Hindlimb muscle (tissue), 1 donor: ENCODE data around the gene EP400. TPM values are rescaled to one million over a fixed set of nuclear protein-coding genes. Genes with fewer than 3 reads are reported as not detected.

Experiments
- DNase-seq: peaks from one replicate; pipeline ENCODE4 v3.0.0-alpha.2; 2013
- polyA plus RNA-seq: library from polyadenylated mRNA; unstranded; fragments of 120-200 nt; gene quantifications from one replicate; pipeline ENCODE4 v1.2.1, GENCODE V29; 2013; ENCODE audit not compliant: insufficient read length

EP400 gene, protein sequence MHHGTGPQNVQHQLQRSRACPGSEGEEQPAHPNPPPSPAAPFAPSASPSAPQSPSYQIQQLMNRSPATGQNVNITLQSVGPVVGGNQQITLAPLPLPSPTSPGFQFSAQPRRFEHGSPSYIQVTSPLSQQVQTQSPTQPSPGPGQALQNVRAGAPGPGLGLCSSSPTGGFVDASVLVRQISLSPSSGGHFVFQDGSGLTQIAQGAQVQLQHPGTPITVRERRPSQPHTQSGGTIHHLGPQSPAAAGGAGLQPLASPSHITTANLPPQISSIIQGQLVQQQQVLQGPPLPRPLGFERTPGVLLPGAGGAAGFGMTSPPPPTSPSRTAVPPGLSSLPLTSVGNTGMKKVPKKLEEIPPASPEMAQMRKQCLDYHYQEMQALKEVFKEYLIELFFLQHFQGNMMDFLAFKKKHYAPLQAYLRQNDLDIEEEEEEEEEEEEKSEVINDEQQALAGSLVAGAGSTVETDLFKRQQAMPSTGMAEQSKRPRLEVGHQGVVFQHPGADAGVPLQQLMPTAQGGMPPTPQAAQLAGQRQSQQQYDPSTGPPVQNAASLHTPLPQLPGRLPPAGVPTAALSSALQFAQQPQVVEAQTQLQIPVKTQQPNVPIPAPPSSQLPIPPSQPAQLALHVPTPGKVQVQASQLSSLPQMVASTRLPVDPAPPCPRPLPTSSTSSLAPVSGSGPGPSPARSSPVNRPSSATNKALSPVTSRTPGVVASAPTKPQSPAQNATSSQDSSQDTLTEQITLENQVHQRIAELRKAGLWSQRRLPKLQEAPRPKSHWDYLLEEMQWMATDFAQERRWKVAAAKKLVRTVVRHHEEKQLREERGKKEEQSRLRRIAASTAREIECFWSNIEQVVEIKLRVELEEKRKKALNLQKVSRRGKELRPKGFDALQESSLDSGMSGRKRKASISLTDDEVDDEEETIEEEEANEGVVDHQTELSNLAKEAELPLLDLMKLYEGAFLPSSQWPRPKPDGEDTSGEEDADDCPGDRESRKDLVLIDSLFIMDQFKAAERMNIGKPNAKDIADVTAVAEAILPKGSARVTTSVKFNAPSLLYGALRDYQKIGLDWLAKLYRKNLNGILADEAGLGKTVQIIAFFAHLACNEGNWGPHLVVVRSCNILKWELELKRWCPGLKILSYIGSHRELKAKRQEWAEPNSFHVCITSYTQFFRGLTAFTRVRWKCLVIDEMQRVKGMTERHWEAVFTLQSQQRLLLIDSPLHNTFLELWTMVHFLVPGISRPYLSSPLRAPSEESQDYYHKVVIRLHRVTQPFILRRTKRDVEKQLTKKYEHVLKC (N-terminal part only)
- 26.0 TPM for polyA plus RNA-seq

DNA sequence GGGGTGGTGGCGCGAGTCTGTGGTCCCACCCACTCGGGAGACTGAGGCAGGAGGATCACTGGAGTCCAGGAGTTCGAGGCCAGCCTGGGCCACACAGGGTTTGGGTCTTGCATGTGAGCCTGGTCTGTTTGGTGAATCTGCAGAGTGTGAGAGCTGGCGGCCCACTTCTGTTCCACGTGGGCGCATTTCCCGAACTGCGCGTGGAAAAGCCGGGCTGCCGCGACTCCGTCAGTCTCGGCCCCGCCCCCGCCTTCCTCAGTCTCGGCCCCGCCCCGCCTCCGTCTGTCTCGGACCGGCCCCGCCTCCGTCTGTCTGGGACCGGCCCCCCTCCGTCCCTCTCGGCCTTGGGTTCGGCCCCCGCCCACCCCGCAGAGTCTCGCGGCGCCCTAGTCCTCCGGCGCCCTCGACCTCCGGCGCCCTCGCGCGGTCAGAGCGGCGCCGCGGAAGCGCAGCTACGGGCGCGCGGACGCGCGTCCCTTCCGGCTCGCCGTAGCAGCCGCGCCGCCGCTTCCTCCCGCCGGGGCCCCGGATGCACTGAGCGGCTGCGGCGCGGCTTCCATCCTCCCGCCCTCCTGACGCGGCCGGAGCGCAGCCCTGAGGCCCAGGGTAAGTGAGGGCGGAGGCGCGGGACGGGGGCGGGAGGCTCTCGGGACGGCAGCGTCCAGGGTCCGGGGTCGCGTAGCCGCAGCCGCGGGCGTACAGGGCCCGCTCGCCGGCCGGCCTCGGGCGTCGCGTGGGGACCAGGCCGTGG lies at the start of gene EP400:
Gene EP400 (plus strand): TSS at position 512 of the 751 bp plus-strand sequence. CDS start 10,678 bp downstream, outside the sequence.
- peak; percentile 97 for DNase-seq

DNA sequence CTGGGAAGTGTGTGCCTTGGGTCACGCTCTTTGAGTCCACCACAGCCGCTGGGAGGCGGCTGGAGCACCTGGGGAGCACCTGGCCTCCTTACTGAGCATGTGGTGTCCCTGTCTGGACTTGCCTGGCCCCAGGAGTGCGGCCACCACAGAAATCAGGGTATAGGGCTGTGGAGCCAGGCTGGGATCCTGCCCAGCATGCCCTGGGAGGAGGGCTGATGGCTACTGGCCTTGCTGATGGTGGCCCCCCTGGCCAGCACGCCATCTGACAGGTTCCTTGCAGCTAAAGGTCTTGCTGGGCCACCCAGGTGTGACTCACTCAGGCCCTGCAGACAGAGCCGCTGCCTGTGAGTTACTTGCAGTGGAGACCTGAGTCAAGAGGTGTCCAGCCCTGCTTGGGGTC lies 49.3 kb upstream of the EP400 start:
- DNase-seq = no peak

DNA sequence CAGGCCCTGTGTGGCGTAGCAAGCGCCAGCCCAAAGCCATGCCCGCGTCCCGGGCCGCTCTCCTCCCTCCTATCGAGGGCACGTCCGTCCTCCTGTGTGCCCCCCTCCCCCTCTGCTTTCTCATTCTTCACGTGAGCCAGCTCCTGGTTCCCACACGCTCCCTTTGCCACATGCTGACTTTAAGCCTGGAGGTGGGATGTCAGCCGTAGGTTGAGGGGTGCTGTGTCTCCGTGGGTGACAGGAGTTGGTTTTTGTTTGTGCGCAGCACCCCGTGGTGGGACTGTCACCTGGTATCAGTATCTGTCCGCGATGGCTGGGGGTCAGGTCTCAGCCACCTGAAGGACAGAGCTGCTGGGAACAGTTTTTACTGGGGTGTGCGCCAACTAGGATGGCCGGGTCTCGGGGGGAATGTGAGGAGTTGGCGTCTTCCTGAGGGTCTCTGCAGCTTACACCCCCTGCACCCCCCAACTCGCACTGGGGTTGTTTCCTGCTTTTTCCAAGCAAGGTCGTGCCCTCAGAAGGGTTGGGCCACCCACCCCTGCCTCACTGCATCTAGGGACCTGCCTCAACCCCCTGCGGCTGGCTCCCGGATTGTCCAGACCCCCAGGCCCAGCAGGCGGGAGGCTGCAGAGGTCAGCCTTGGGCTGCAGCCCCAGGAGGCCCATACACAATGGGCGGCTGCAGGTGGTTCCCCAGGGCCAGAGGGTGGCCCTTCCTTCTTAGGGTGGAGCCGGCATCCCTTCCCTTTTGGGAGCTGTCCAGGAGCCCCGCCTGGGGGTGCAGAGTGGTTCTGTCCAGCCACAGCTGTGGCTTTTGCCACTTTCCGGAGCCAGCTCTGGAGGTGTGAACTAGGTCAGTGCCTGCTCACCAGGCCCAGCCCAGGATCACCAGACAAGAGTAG lies 48.1 kb upstream of the EP400 start:
- no peak for DNase-seq

DNA sequence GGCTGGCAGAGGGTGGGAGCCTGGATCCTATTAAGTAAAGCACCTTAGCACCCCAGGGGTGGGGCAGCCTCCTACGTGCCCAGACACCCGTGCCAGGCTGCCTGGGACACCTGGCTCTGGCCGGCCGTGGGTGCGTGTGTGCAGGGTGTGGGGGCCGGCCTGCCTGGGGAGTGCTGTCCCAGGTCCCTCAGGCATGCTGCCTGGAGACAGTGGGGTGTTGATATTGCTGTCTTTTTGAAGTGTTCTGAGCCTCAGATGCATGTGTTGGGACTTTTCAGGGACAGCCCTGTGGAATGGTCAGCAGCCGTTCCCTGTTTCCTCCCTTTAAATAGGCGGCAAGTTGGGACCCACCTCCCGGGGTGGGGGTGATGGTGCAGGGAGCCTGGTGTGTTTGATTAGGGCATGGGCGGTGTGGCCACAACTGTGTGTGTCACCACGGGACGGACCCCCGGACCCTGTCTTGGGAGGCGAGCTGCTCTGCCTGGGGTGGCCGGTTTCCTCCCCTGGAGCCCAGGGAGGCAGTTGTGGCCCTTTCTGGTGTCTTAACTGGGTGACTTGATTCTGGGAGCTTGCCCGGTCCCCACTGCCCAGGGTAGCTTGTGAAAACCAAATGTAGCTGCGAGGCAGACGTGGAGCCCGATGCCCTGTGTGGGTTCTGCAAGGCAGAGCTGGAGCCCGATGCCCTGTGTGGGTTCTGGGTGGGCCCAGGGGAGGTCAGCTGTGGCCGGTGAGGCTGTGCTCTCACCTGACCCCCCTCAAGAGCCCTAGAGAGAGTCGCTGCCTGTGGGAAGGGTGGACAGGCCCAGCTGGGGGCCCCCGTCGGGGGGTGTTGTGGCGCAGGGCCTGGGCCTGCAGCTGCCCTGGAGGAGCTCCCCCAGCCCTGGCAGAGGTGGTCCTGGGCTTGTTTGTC lies 47.2 kb upstream of the EP400 start:
- DNase-seq = no peak

DNA sequence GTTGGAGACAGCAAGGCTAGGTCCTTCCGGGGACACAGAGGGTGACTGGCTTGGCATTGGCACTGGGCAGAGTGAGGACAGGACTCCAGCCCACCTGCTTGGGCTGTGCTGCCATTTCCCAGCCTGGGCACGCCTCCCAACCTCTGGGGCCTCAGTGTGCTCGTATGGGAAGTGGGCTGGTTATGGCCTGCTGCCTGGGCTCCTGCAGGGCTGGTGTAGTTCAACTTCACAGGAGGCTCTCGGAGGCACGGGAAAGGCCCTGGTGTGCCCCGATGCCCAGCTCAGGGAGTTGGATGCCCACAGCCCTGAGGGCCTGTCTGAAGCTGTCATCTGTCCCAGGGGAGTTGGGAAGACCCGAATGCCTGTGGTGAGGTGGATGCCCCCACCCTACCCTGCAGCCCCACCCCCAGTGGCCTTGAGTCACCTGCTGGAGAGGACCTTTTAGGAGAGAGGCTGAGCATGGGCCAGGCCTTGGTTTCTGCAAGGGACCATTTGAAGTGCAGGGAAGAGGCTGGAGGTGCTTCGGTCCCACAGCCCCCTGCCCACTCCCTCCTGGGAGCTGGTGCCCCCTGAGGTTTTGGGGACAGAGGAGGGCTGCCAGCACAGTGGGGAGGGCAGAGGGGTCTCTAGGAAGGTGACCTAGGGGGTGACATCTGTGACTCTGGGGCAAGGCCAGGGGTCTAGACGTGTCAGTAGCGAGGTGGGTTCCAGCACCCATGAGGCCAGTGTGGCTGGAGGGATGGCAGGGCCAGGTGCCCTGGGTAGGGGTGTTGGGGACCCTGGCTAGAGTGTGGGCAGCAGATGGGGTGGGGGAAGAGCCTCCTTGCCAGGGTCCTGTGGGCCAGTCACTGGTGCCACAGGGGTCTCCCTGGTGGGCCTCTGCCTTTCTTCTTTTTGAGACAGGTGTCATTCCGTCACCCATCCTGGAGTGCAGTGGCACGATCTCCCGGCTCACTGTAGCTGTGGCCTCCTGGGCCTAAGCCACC lies 46.2 kb upstream of the EP400 start:
- DNase-seq = no peak

DNA sequence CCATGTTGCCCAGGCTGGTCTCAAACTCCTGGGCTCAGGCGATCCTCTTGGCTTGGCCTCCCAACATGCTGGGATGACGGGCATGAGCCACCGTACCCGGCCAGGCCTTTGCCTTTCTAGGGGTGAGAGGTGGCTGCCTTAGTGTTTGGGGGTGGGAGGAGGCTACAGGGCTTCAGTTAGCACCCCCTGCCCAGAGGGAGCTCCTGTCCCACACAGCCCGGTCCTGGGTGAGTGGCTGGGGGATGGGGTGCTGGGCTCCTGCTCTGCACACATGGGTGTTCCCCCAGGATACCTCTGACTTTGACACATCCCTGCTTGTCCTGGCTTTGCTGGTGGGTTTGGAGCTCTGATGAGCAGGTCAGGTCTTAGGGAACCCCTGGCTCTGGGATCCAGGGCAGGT lies 45.4 kb upstream of the EP400 start:
- no peak for DNase-seq

DNA sequence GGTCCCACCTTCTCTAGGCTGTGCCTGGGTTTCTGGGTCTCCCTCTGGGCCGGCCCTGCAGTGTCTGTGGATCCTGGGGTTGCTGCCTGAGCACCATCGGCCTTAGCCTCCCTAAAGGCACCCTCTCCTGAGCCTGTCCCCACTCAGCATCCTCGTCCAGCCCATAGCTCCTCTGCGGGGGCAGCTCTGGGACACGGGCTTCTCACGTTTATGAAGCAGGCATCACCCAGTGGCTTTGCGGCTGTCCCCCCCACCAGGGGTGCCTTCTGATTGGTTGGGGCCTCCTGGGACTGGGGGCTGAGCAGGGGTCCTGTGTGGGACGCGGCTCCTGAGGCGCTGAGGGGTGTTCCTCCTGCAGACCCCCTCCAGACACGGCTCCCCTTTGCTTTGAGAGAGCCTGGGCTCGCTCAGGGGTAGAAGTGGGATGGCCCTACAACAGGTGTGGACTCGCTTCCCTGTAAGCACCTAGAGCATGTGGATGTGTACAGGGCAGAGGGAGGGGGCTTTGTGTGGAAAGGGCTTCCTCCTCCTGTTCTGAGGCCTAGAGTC lies 44.6 kb upstream of the EP400 start:
- DNase-seq = no peak

DNA sequence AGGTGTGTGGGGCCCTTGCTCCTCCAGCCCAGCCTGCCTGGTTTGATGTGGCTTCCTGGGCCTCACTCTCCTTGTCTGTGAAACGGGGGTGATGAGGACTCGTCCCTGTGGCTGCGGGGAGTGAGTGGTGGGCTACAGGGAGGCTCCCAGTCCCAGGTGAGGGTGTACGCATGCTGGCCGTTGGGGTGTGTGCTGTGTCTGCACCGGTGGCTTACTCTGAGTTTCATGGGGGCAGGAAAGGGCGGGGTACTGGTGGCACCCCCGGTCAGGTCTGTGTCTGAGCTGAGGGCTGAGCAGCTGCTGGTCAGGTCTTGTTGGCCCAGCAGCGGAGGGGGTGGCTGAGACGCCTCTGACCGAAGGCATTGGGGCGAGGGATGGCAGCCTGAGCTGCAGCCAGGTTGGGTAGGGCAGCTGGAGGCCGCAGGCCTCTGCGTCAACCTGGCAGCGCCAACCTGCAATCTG lies 44.1 kb upstream of the EP400 start:
- no peak for DNase-seq

DNA sequence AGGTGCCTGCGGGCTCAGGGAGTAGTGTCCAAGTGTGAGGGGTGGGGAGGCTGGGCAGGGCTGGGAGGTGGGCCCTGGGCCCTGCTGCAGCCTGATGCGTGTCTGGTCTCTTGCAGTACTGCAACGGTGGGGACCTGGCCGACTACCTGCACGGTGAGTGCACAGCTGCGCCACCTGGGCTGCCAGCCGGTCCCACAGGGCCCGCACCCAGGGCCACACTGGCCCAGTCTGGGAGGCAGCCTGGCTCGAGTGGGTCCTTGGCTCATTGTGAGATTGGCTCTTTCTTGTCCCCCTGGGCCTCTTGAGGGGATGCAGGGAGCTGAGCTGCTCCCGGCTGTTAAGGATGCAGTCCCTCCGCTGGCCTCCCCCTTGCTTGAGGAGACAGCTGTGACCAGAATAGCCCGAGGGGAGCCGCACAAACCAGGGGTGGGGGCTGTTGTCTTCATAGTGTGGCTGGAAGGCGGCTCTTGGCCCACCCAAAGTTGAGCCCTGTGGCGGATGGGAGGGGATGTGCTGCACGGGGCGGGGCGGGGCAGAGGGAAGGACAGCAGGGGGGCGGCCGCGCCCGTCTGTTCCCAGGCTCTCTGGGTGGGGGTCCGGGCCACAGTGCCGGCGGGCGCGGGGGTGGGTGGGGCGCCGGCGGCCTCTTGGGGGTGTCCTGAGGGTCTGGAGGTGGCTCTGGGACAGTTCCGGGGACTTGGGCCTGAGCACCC lies 42.2 kb upstream of the EP400 start:
- DNase-seq = no peak

DNA sequence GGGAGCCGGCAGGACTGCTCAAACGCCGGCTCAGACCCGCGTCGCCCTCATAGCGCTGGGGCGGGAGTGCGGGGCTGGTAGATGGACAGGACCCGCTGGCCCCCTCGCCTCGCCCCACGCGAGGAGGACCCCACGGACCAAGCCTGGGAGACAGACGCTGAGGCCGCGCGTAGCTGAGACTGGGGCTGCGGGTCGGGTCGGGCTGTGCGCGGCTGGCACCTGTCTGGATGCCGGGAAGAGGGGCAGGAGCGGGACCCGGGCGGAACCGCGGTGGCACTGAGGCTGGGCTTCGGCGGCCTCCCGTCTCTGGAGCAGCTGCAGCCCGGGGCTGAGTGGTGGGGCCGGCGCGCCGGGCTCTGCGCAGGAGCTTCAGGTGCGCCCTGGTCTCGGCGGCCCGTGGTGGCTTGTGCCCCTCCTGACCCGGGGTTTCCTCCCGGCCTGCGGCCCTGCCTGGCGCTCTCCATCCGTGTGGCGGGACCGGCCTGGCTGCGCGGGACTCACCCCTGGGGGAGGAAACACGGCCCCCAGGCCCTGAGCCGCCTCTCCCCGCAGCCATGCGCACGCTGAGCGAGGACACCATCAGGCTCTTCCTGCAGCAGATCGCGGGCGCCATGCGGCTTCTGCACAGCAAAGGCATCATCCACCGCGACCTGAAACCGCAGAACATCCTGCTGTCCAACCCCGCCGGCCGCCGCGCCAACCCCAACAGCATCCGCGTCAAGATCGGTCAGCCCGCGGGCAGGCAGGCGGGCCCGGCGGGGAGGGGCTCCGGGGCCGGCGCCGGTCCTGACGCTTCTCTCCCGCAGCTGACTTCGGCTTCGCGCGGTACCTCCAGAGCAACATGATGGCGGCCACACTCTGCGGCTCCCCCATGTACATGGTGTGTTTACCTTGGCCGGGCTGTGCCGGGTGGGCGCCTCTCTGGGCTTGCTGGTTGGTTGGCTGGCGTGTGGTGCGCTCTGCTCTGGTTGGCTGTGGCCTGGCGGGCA lies 41.4 kb upstream of the EP400 start:
- no peak for DNase-seq

DNA sequence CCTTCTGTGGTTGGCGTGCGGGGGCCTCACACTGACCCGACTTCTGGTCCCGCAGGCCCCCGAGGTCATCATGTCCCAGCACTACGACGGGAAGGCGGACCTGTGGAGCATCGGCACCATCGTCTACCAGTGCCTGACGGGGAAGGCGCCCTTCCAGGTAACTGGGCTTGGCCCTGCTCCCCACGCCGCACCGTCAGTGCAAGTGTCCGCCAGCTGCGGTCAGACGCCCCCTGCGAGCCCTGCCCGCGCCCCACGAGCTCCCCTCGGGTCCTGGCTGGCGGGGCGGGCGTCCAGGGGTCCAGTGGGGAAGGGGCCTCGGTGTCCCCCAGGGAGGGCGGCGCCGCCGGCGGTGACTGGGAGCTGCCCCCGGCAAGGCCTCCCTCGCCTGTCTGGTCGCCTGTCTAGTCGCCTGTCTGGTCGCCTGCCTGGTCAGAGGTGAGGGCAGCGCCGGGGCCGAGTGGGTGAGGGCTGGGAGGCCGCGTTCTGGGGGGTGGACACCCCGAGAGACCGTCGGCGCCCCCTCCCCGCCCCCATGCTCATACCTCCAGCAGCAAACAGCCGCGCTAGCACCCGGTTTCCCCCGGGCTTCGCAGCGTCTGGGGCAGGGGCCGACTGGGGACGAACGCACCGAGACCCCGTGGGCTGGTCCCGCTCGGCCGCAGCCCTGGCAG lies 40.5 kb upstream of the EP400 start:
- no peak for DNase-seq

DNA sequence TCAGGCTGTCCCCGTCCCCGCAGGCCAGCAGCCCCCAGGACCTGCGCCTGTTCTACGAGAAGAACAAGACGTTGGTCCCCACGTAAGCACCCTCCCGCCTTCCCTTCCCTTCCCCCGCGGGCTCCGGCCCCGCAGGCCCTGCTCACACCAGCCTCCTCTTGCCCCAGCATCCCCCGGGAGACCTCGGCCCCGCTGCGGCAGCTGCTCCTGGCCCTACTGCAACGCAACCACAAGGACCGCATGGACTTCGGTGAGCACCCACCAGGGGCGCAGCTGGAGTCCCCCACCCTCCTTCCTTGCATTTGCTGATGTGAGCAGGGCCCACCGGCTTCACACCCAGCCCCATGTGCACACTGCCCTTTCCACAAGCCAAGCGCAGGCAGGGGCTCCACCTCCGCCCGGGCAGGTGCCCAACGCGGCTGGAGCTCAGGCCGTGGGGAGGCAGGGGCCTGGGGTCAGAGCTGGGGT lies 40.0 kb upstream of the EP400 start:
- no peak for DNase-seq

DNA sequence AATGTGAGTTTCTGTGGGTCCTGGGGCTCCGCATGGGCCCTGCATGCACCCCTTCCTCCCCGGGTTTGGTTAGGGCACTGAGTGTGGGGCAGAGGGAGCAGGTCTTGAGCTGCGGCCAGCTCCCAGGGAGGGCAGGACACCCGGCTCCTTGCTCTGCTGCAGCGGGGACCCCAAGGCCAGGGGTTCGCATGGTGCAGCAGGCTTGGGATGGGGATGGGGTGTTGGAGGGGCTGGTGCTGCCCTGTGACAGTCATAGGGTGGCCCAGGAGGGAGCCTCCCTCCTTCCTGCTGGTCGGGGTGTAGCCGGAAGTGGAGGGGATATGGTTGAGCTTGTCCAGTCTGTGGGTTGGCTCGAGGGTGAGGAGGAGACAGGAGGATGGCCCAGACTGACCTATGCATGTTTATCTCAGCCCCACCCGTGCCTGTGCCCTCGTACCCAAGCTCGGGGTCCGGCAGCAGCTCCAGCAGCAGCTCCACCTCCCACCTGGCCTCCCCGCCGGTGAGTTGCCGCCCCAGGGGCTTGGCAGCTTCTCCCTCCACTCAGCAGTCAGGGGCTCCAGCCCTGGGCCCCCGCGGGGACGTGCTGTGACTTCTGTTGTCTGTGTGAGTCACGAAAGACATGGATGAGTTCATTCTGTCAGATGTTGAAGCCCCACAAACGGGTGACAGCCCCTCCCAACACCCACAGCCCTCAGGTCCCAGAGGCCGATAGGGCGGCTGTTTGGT lies 39.3 kb upstream of the EP400 start:
- no peak for DNase-seq

DNA sequence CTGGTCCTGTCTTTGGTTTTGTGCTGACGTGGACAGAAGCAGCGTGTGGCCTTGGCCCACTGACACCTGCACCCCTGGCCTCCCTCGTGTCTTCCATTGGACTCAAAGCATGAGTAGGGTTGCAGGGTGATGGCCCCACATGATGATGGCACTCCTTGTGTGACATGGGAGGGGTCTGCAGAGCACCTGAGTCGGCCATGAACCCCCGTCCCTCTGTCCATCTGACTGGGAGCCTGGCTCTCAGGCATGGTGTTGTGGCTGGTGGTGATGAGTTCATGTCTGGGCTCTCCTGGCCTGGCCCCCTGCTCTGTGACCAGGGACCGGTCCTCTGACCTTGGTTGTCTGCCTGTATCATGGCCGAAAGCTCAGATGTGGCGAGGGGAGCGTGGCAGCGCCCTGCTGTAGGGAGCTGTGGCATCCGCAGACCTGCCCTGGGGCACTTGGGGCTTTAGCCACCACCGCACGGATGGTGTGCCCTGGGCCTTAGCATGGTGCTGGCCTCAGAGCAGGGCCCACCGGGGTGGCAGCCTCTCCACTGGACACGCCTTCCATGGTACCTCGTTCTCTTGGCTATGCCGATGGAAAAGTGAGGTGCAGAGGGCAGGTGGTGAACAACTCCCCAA lies 38.6 kb upstream of the EP400 start:
- no peak for DNase-seq
